COLO668 (cell line): ENCODE measurements around the gene GALNT10.

ENCODE experiments used
- DNase-seq: peaks from one replicate; lab custom pipeline; 2025; ENCODE audit not compliant: unreplicated experiment; lab: John Stamatoyannopoulos, UW

Gene GALNT10

DNA sequence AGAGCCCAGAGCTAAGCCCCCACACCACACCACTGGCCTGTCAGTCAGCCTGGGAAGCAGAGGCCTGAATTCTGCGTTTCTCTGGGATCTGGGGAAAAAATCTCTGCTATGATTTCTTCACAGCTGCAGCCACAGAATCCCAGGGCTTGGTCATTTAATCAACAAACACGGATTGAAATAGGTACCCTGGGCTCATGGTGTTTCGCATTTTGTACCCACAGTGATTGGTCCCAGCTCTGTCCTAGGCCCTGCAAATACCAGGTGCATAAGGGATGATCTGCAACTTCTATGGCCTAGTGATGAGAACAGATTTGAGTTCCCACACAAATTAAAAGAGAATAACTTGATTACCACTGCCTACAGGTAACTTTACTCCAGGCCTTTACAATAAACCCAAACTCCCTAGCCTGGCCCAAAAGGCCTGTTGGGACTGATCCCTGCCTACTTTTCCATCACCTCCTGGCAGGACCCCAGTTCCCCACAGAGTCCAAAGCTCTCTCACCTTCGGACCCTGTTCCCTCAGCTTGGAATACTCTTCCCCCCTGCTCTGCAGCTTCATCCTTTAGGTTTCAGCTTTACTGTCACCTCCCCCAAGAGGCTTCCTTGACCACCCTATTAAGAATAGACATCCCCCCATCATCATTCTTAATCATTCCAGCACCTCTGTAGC is 240.6 kb downstream of the GALNT10 start:
- no peak for DNase-seq

DNA sequence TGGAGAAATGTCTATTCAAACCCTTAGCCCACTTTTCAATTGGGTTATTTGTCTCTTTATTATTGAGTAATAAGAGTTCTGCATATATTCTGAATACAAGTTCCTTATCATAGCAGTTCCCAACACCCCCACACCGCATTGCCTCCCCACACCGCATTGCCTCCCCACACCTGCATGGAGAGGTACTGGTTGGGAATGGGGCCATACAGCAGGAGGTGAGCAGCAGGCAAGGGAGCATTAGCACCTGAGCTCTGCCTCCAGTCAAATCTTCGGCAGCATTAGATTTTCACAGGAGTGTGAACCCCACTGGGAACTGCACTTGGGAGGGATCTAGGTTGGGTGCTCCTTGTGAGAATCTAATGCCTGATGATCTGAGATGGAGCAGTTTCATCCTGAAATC is 244.7 kb downstream of the GALNT10 start:
- no peak for DNase-seq

DNA sequence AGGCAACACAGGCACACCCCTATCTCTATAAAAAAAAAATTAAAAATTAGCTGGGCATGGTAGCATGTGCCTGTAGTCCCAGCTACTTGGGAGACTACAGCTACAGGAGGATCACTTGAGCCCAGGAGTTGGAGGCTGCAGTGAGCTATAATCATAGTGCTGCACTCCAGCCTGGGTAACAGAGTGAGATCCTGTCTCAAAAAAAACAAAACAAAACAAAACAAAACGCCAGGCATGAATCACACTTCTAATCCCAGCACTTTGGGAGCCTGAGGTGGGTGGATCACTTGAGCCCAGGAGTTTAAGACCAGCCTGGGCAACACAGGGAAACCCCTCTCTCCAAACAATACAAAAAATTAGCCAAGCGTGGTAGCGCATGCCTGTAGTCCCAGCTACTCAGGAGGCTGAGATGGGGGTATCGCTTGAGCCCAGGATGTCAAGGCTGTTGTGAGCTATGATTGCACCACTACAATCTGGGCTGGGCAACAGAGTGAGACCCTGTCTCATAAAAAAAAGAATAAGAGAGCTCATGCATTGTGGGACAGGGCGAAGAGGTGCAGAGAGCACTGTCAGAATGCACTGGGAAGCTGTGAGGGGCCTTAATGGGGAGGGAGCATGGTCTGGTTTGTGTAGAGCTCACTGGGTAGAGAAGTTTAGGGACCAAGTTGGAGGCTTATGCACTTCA is 246.9 kb downstream of the GALNT10 start:
- DNase-seq: no peak

DNA sequence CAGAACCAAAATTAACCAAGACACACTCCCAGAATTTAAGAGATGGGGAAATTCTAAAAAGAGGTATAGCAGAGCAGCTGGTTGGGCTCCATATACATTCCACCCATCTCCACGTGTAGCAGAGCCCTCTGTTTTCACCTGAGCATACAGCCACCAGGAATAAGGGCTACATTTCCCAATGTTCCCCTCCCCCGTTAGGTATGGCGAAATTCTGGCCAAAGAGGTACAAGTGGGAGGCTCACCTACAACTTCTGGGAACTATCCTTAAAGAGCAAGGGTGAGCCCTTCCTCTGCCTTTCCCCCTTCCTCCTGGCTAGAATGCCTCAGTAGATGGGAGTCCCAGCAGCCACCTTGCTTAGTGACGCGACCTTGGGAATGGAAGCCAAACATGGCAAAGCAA is 250.0 kb downstream of the GALNT10 start:
- no peak for DNase-seq

DNA sequence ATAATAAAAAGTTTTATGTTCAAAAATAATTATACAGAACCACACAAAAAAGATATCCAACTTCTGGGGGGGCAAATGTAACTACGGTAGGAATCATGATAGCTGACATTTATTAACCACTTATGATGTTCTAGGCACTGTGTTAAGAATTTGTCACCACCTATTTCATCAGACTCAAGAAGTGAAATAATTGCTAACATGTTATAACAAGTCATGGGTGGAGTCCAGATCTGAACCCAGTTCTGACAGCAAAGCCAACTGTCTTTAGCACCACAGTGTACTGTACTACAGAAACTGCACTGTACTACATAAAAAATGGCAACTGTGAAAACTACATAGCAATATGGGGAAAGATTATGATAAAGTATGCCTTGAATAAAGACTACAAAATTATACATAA is 252.3 kb downstream of the GALNT10 start:
- DNase-seq: no peak

DNA sequence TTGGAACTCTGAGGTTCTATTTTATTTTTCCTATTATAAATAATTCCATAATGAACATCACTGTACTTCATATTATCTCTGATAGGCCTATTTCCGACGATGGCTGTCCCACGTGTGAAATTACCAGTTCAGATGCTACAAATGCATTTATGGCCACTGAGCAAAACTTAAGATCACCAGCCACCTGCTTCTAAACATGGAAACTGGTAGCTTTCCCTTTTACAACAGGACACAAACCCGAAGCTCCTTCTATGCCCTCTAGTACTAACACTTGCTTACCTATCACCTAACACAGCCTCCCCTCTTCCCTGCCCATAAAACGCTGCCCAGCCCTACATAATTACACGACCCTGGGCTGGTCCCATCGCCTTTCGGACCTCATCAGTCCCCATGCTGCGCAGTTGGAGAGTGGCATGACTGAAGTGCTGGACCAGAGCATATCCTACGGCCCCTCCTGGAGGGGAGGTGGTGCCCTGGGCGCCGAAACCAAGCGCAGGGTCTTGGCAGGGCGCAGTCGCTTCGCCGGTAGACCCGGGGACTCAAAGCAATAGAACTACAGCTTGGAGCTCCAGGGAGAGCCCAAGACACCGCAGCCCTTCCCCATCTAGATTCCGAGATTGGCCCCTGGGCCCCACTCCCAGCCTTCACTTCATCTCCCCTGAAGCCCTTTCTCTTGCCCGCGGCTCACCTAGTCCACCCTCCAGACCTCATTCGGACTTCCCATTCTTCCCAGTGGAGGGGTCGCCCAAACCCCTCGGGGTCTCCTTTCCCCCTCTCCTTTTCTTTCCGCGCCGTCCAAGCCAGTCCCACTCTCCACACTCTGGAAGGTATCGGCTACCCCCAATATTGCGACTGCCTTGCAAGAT is 254.3 kb downstream of the GALNT10 start:
- DNase-seq: peak; percentile 12

DNA sequence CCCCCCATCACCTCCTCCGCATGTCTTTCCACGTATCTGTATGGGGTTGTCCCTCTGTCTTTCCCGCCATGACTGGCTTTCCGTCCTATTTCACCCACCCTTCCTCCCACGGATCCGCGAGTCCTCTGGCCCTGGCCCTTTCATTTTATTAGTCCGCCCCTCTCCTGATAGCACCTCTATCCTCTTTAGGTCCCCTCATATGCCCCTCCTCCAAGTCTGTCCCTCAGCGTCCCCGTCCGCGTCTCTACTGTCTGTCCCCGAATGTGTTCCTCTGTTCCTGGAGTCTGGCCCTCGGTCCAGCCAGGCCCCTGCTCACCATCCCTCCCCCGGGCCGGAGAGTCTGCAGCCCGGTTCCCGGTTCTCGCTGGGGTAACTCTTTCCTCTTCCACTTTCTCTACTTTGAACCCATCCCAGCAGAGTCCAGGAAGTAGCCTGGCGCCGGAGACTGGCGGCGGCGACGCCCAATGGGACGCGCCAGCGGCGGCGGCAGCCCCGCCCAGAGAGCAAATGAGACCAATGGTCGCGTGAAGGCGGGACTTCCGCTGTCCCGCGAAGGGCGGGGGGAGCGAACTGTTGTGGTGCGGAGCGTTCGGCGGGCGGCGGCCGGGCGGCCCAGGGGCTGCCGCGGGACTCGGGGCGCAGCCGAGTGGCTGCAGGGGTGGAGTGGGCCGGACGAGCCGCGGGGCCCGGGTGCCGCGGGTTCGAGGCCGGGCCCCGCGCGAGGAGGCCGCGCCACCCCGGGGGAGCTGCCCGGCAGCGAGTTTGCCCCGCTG is 255.1 kb downstream of the GALNT10 start, which contains the start of gene SAP30L:
Gene SAP30L, plus strand, starts transcription at position 576 of the 773 bp plus-strand sequence. CDS start 608 bp downstream, outside the sequence.
- DNase-seq: peak; percentile 89

DNA sequence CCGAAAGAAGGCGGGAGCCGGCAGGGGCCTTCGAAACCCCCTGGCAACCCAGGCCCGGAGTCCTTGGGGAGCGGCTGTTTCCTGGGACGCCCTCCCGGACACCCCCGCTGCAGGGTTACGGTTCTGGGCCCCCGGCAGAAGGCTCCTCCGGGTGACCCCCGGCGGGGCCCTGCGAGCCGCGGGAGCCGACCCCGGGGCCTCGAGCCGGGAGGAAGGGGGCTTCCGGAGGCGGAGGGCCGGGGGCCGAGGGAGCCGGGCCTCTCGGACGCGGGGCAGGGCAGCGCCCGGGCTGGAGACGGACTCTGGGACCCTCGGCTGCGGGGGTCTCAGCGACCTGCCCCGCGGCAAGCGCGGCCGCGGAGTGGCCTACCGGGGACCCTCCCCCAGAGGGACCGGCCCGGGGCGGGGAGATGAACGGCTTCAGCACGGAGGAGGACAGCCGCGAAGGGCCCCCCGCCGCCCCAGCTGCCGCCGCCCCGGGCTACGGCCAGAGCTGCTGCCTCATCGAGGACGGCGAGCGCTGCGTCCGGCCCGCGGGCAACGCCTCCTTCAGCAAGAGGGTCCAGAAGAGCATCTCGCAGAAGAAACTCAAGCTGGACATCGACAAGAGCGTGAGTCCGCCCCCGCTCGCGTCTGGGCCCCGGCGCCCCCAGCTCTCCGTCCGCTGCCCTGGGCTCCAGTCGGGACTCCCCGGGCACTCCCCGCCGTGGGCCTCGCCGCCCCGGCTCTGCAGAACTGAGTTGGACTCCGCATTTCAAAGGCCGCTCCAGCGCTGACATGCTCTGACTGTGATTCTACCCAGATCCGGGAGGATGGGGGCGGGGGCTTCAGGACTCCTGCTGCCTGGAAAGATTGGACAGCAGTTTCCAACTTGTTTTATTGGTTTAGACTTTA is 255.9 kb downstream of the GALNT10 start:
- peak; percentile 43 for DNase-seq

DNA sequence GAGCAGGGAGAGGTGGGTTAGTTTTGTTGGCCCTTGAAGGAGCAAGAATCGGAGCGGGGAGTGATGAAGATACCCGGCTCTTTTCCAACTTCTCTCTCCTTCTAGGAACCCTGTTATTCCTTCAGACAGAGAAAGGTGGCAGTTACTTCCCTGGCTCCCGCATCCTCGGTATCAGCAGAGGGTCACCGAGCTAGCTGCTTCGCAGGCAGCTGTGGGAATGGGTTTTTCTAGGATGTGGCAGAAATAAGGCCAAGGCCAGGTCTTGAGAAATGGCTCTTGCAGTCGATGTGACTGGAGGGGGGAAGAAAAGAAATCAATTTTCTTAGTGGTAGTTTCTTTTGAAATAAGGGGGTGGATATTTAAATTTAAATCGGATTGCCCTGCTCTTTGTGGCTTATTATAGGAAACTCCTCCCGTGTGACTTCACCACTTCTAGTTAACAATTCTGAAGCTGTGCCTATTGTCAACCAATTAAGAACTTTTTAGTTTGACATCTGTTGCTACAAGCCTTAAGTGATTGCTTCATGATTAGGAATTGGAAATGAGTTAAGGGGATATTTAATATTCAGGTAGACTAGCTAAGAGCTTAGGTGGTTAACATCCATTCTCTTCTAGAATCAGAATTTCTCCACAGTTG is 256.7 kb downstream of the GALNT10 start:
- no peak for DNase-seq

DNA sequence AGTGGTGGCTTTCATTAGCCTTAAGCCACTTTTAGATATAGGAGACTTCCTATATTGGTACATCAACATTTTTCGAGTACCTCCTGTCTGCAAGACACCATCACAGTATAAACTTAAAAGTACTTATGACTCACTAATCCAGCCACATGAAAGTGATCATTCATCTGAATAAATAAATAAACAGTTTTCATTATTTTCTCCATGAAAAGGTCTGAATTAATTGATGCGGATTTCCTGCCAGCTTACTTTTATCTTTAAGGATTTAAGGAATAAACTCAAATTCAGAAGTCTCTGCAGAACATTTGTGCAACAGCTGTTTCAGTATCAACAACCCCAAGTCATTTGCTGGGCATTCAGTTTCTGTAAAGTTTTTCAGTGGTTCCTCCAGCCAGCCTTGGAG is 259.3 kb downstream of the GALNT10 start:
- no peak for DNase-seq

DNA sequence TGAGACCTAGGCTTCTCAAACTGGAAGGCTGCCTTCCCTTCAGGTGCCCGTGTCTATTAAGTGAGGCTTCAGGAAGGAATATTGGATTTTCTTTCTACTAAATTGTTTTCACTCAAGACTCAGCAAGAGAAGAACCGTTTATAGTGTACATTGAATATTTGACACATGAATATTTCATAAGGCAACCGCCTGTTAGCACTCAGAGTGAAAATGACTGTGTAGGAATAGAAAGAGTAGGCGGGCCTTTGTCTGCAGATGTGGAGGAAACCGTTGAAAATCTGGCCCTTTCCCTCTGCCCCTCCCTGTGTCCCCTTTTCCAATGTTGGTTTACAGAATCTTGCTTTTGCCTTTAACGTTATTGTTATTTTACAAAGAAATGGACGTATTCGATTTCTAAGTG is 261.4 kb downstream of the GALNT10 start:
- DNase-seq: no peak

DNA sequence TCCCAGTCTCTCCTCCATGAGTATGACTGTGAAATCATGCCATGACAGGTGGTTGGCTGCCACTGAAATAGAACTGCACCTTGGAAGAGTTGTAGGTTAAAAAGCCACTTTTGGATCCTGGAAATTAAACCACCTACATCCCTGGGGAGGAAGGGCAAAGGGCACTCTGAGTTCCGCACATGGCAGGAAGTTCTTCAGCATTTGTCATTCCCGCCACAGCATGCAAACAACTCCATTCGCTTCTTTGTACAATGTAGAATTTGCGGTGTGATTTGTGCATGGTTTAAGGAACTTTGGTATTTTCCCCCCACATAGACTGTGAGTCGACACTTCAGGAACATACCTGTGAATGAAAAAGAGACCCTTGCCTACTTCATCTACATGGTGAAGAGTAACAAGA is 265.1 kb downstream of the GALNT10 start:
- no peak for DNase-seq

DNA sequence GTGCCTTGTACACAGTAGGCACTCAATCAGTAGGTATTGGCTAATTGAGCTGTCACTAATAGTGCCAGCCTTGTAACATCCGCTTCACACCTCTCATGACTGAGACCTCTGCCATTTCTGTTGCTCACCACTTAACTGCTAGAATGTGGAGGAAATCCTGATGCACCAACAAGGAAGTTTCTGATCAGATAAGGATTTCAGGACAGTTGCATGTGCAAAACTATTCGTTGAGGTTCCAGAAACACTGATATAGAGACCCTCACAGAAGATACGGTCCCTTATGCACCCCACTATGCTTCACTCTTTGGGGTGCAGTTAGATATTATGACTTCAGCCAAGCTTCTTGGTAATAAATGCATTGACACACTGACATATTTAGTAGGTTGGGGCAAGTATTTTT is 266.0 kb downstream of the GALNT10 start:
- no peak for DNase-seq

DNA sequence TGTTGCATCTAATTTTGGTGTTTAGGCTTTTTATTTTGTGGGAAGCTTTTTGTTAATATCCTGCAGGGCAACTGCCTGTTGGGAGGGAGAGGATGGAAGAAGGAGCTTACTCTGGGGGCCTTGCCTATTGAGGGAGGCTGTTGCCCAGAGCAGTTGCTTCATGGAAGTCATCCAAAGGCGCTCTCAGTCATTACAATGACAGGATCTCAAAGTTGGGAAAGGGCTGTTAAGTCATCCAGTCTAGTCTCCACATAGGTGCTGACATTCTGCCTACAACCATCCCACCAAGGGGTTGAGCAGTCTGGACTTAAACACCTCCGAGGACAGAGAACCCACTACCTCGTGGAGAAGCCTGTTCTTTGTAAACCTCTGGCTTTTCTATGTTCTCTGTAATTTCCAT is 268.5 kb downstream of the GALNT10 start:
- no peak for DNase-seq

DNA sequence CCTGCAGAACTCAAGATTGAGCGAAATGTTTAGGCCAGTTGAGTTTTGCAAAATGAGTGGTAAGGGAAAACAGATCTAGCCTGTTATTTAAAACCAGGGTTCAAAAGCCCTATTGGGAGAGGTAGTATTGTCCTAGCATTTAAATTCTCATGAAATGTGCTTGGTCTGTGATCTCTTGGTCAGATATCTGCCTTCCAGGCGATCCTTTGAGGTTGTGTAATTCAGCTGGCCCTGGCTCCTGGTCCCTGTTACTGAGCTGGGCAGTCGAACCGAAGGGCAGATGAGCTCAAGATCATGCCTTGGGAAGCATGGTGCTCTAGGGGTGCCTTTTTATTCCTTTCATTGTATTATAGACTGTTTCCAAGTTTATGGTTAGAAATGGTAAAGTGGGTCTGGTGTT is 269.6 kb downstream of the GALNT10 start:
- DNase-seq: no peak

DNA sequence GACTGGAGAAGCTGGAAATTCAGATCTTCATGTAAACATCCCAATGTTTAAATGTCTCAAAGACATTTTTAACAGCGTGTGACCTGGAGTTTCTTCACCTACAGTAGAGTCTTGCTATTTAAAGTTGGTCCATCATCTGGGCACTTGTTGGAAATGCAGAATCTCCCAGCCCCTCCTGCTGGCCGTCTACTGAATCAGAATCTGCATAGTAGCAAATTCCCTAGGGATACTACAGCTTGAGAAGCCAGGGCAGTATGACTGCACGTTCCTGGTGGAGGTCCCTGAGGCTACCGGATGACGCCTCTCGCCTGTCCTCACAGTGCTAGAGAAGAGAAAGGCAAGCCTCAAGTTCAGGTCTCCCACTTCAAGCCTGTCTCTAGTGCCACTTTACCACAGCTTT is 271.0 kb downstream of the GALNT10 start:
- no peak for DNase-seq

DNA sequence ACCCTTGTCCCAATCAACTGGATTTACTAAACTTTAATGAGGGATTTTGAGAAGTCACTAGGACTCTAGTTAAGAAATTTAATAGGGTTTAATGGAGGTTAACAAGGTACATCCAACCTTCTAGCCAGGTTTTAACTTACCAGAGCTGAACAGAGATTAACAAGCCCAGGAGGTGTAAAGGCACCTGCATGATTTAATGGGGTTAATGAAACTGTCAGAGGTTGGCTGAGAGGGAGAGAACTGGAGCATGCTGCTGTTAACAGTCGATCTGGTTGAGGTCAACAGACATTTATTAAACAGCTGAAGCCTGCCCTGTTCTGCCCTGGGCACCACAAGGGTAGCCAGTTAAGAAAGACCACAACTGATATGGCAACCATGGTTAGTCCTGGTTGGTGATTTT is 273.9 kb downstream of the GALNT10 start:
- no peak for DNase-seq

DNA sequence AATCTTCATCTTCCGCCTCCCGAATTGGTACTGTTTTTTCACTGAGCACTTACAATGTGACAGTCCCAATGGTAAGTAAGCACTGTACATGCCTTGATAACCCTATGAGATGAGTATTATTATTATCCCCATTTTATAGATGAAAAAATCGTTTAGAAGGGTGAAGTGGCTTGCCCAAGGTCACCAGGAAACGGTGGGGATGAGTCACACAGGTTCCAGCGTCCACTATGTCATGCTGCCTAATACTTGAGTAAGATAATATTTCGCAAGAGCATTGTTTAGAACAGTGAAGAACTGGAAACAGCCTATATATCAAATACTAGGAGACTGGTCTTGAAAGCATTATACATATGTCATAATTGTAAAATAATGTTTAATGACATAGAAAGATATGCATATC is 274.6 kb downstream of the GALNT10 start:
- no peak for DNase-seq

DNA sequence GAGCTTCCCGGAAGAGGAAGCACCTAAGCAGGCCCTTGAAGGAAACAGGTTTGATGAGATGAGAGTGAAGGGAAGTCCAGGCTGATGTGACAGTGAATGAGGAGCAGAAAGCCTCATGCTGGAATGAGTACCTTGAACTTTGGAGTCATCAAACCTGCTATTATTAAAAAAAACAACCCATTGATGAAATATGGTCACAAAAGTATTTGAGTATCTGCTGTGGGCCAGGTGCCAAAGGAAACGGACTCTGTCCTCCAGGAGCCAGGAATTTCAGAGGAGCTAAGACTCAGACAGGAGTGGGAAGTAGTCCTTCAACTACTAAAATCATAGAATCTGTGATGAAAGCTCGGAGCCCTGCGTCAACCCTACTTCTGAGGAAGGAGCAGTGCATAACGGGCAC is 275.6 kb downstream of the GALNT10 start:
- DNase-seq: no peak

DNA sequence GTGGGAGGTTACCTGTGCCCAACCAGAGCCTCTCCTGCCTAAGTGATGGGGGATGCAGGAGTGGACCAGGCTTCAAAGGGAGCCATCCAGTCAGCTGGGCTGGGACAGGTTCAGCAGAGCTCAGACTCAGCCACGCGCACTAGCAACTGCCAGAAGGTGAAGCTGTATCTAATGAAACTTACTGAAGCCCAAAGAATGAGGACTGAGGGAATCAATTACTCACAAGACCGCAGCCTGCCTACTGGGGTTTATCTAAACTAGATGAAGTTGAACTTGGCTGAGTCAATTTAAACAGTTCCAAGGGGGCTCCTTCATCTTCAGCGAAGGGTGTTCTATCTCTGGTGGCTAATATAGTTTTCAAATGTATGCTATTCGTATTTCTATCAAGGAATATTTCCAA is 276.1 kb downstream of the GALNT10 start:
- DNase-seq: no peak
